ENCODE measurements around the gene BSPRY.
"Not testable (repeated sequence)": the region's sequence is repeated elsewhere in the genome, so short reads cannot be mapped to it uniquely, and the experiment has no call there.

The BSPRY gene

DNA sequence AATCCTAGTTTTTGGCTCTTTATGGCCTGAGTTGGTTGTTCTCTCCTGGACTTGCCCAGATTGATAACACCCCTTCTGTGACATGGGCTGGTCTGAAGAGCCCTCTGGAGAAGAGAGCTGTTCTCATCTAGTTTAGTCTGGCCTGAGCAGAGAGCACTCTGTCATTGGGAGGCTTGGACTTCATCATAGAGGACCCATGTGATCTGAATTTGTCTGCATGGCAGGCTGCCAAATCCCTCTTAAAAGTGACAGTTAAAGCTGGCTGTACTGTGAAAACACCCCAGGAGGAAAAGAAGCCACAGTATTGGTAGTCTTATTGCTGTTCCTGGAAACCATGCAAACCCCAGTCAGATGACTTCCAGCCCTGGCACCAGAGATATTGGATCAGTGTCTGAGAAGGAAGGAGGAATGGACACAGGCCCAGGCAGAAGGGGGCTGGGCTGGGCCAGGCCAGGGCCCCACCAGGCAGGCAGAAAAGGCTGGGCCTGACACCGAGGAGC is 5.6 kb upstream of the BSPRY start:
- DNase-seq, result peak; percentile 88

DNA sequence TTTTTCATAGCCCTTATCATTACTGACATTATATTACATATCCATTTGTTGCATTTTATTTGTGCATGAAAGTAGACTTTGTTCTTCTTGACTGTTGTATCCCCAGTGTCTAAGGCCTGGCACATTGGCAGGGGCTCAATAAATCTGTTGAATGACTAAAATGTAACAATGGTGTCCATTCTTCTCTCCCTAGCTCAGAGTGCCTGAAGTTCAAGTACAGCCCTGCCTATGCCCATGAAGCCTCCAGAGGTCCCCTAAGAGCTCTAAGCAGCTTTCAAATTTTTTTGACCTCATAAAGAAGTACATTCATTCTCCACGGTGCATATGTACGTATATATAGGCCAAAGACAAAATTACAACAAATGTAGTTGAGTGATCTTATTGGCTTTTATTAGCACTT is 4.2 kb upstream of the BSPRY start:
- DNase-seq, result no peak

GRCh38 chr9:113345671-113346070 is 3.7 kb upstream of the BSPRY start:
- no peak for DNase-seq

DNA sequence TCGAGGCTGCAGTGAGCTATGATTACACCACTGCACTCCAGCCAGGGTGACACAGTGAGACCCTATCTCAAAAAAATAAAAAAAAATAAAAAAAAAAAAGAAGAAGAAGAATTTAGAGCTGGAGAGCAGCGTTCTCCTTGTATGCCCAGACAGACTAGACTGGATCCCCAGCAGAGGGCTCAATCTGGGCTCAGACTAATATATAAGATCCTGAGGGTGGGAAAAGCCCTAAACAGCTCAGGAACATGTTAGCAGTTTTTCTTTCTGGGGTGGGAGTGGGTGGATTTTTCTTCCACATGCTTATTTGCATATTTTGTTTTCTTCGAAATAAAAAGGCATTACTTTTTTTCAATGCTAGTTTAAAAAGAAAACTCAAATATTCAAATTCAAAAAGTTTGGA is 904 bp upstream of the BSPRY start:
- DNase-seq, result no peak

GRCh38 chr9:113349066-113349444 is 286 bp upstream of the BSPRY start:
- DNase-seq, result no peak

- DNase-seq, result peak; percentile 38
Observed at GRCh38 chr9:113350107-113350661, 843 bp downstream of the BSPRY start.

- DNase-seq, result peak; percentile 60
Observed at GRCh38 chr9:113350937-113351336, 1.6 kb downstream of the BSPRY start.

- no peak for DNase-seq
Observed at GRCh38 chr9:113352006-113352405, 2.7 kb downstream of the BSPRY start.

- DNase-seq, result peak; percentile 70
Observed at GRCh38 chr9:113352411-113352810, 3.1 kb downstream of the BSPRY start.

- no peak for DNase-seq
Observed at GRCh38 chr9:113355040-113355596, 5.8 kb downstream of the BSPRY start.

DNA sequence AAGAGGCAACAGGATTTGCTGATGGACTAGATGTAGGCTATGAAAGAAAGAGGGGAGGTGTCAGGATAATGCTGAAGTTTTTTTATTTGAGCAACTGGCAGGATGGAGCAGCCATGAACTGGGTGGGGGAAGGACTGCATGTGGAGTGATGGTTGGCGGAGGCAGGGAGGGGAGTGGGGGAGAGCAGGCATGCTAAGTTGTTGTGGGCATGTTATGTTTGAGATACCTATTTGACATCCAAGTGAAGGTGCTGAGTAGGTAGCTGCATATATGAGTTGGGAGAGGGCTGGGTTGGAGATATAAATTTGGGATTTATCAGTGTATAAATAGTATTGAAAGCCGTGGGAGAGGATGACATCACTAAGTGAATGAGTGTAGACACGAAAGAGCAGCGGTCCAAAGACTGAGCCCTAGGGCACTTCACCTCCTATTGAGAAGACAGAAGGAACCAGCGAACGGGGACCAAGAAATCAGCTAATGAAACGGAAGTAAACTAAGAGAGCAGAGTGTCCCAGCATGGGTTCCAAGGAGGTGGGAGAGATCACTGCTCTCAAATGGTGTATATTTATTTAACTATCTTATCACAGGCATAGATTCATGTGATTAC is 7.4 kb downstream of the BSPRY start:
- DNase-seq, result no peak

GRCh38 chr9:113359385-113359784 is 10.0 kb downstream of the BSPRY start:
- no peak for DNase-seq

DNA sequence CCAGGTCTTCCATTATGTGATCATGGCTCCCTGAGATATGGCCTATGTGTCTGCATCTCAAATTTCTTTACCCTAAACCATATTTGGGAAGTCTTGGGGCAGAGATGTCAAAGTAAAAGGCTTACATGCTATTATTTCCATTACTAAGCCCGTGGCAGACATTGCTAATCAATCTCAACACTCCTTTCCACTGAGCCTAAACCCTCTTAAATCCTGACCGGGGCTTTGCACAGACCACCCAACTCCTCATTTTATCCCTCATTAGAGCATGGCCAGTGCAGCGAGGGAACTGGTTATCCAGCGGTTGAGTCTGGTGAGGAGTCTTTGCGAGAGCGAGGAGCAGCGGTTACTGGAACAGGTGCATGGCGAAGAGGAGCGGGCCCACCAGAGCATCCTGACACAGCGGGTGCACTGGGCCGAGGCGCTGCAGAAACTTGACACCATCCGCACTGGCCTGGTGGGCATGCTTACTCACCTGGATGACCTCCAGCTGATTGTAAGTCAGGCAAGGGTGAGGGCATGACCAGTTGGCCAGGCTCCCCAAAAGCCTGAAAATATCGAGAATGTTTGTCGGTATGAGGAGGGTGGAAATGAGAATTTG is 11.0 kb downstream of the BSPRY start:
- no peak for DNase-seq

- no peak for DNase-seq
Observed at GRCh38 chr9:113361304-113362018, 12.1 kb downstream of the BSPRY start.

DNA sequence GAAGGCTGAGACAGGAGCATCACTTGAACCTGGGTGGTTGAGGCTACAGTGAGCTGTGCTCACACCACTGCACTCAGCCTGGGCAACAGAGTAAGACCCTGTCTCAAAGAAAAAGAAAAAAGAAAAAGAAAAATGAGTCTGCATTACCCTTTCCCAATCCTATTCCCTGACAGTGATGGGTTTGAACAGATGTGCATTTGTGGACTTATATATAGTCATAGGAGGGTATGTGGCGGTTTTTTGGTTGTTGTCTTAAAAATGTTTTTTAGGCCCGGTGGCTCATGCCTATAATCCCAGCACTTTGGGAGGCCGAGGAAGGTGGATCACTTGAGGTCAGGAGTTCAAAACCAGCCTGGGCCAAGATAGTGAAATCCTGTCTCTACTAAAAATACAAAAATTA is 14.0 kb downstream of the BSPRY start:
- DNase-seq, result no peak

GRCh38 chr9:113364951-113365350 is 15.6 kb downstream of the BSPRY start:
- no peak for DNase-seq

DNA sequence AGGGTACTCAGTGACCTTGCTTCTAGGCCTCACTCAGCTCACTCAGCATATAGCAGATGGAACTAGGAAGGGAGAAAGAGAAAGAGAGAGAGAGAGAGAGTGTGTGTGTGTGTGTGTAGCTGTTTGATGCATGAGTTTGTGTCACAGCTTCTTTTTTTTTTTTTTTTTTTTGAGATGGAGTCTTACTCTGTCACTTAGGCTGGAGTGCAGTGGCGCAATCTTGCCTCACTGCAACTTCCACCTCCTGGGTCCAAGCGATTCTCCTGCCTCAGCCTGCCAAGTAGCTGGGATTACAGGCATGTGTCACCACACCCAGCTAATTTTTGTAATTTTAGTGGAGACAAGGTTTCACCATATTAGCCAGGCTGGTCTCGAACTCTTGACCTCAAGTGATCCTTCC is 16.3 kb downstream of the BSPRY start:
- DNase-seq, result not testable (repeated sequence)

DNA sequence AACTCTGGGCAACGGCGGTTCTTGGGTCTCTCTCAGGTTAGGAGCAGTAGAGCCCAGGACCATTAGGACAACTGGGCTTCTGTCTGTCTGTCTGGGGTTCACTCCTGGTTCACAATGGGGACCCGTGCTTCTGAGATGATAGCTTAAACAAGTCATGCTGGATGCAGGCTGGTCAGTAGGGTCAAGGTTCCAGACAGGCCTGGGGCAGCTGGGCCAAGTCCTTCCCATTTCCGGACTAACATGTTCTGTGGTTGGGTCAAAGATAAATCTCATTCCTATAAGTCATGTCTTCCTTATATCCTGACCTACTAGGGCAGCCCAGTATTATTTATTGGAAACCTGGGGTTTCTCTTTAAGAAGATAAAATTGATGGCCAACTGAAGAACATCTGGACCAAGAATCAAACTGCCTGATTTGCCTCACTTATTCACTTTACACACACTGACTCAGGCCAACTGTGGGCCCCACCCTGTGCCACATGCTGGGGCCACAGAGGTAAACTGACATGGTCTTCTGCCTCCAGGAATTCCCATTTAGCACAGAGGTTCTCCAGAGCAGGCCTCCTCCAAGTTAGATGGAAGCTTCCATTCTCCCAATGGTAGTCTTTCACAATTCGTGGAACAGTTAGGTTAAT is 19.1 kb downstream of the BSPRY start:
- no peak for DNase-seq

- no peak for DNase-seq
Observed at GRCh38 chr9:113368982-113369854, 19.9 kb downstream of the BSPRY start.

DNA sequence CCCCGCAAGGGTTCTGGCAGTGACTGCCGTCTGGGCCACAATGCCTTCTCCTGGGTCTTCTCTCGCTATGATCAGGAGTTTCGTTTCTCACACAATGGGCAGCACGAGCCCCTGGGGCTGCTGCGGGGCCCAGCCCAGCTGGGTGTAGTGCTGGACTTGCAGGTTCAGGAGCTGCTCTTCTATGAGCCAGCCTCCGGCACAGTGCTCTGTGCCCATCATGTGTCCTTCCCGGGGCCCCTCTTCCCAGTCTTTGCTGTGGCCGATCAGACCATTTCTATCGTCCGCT is 20.5 kb downstream of the BSPRY start:
- DNase-seq, result no peak

DNA sequence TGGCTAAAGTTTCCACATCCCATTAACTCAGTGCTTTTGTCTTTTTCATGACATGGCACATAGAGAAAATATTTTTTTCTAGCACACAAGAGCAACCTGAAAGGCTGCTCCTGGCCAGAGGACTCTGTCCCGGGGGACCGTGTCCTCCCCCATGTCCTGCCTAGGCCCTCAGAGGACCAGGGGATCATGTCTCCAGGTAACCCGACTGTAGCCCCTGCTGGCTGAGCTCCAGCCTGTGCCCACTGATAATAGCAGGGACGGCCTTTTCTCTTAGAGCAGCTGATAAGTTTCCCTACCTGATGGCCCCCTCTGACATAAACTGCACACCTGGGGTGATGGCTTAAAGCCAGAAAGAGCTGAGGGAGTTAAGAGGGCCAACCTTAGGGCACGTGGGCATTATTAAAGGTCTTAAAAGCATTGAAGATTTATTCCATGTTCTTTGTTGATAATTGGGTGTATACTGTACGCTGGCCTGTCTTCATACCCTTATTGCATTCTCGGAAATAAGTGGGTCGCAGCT is 21.5 kb downstream of the BSPRY start:
- no peak for DNase-seq

GRCh38 chr9:113372059-113372458 is 22.7 kb downstream of the BSPRY start:
- DNase-seq, result no peak
